Stimulated activated naive CD8-positive, alpha-beta T cell treated with anti-CD3 and anti-CD28 coated beads, Interleukin-15, Interleukin-2, amounts not matched to agents 100 ng/mL and 50 ng/mL, for 24 hours (primary cell): Measurements from ENCODE around the gene IPO4.

Experiments
- H3K27ac Mint-ChIP-seq: one replicate; pipeline ENCODE4 v1.8.0; 2021; ENCODE audit warnings: mild to moderate bottlenecking, mixed read lengths
- H3K27me3 Mint-ChIP-seq: one replicate; pipeline ENCODE4 v1.8.0; 2021; ENCODE audit warnings: mixed read lengths
- H3K36me3 Mint-ChIP-seq: one replicate; pipeline ENCODE4 v1.8.0; 2021; ENCODE audit warnings: low read depth, mixed read lengths
- H3K4me1 Mint-ChIP-seq: one replicate; pipeline ENCODE4 v1.8.0; 2021; ENCODE audit warnings: low read depth, mixed read lengths
- H3K4me3 Mint-ChIP-seq: one replicate; pipeline ENCODE4 v1.8.0; 2021; ENCODE audit warnings: mild to moderate bottlenecking, mixed read lengths
- H3K9me3 Mint-ChIP-seq: one replicate; pipeline ENCODE4 v1.8.0; 2021; ENCODE audit warnings: mixed read lengths

Gene IPO4

DNA sequence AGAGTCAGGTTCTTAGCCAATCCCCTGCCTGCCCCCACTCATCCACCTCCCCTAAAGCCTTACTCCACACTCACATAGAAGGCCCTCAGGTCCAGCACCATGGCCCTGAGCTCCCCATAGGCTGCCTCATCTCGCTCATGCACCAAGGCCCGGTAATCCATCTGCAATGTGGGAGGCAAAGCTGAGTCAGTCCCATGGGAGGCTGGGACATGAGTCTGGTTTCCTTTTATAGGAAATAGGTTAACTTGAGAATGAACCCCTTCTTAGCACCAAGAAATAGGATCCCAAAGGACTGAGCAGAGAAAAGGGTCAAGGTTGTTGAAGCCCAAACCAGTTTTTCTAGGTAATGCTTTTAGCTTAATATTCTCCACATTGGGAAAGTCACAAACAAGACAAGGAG lies 45.1 kb downstream of the IPO4 start:
- H3K27me3 Mint-ChIP-seq: no peaks in the 10 kb centered on the region
- H3K27ac Mint-ChIP-seq: peak overlapping the region; percentile 62
- H3K36me3 Mint-ChIP-seq: peaks cover 63% of the 10 kb centered on the region
- H3K4me1 Mint-ChIP-seq: peaks cover 62% of the 10 kb centered on the region
- H3K4me3 Mint-ChIP-seq: peak overlapping the region; percentile 53
- no peaks in the 10 kb centered on the region for H3K9me3 Mint-ChIP-seq

DNA sequence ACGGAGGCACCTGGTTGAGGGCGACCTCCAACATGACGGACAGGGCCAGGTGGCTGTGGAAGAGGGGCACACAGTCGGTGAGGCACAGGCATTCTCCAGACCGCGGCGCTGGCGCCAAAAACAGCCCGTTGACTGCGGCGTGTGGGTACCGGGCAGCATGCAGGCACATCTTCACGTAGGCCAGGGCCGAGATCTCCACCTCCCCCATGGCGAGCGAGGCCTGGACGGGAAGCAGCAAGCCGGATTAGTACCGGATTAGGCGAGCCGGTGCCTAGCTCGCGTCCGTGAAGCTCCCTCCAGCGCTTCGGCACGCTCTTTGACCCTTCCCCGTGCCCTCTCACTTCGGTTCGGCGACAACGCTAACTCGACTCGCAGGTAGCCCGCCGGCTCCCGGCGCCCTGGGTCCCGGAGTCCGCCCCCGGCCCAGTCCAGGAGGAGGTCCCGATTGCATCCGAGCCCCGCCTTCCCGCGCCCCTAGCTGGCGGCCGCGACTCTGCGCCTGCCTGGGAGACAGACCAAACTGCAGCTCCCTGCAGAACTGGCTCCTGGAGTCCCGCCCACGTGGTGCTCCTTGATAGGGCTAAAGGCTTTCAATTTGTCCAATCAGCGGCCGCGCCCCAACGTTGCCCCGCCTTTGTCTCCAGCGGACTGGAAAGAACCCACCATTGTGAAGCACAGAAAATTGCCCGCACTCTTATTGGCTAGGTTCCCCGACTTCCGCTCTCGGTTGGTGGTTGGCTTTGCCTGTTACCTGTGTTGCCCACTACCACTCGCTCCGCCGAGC lies 47.3 kb downstream of the IPO4 start, which contains the start of gene EMC9:
Gene EMC9, minus strand, starts transcription at position 495 of the 784 bp plus-strand sequence. Its CDS starts 287 bp downstream, at position 208.
- H3K4me1 Mint-ChIP-seq: peaks cover 77% of the 10 kb centered on the region
- peak within 1 kb of the TSS; percentile 92 for H3K27ac Mint-ChIP-seq
- peaks cover 81% of the 10 kb centered on the region for H3K36me3 Mint-ChIP-seq
- no peaks in the 10 kb centered on the region for H3K27me3 Mint-ChIP-seq
- peak within 1 kb of the TSS; percentile 98 for H3K4me3 Mint-ChIP-seq
- no peaks in the 10 kb centered on the region for H3K9me3 Mint-ChIP-seq

DNA sequence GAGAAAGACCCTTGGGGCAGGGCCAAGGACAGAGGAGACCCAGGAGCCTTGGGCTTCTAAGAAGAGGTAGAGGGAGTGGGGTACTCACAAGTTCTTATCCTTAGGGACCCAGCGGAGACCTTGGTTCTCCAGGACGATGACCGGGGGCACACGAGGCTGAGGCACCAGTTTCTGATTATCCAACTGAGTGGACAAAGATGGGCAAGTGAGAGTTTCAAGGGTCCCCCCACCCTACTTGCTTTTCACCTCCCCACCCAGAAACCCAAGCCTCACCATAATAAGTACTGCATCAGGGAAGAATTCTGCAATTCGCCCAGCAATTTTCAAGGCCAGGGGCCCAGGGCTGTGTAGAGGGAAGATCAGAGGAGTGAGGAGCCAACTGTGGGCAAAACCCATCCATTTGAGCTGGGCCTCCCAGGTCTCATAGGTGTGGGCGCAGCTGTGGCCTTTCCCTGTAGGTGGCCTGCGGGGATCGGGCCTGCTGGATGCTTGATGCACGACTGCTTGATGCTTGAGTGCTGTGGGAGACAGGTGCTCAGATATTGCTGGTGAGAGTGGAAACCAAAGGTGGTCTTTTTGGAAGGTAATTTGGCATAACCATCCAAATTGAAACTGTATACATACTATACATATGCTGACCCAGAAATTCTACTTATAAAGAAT lies 49.2 kb downstream of the IPO4 start:
- Mint-ChIP-seq H3K27me3 (no peaks in the 10 kb centered on the region), H3K9me3 (no peaks in the 10 kb centered on the region), H3K36me3 (peaks cover 62% of the 10 kb centered on the region), H3K4me3 (peak overlapping the region; percentile 98), H3K4me1 (peaks cover 67% of the 10 kb centered on the region), H3K27ac (peak overlapping the region; percentile 72)

GRCh38 chr14:24138396-24139271 lies 50.0 kb downstream of the IPO4 start:
- H3K4me1 Mint-ChIP-seq: peaks cover 62% of the 10 kb centered on the region
- H3K27ac Mint-ChIP-seq: peak overlapping the region; percentile 72
- no peaks in the 10 kb centered on the region for H3K9me3 Mint-ChIP-seq
- H3K4me3 Mint-ChIP-seq: peak overlapping the region; percentile 98
- H3K36me3 Mint-ChIP-seq: peaks cover 57% of the 10 kb centered on the region
- H3K27me3 Mint-ChIP-seq: no peaks in the 10 kb centered on the region

DNA sequence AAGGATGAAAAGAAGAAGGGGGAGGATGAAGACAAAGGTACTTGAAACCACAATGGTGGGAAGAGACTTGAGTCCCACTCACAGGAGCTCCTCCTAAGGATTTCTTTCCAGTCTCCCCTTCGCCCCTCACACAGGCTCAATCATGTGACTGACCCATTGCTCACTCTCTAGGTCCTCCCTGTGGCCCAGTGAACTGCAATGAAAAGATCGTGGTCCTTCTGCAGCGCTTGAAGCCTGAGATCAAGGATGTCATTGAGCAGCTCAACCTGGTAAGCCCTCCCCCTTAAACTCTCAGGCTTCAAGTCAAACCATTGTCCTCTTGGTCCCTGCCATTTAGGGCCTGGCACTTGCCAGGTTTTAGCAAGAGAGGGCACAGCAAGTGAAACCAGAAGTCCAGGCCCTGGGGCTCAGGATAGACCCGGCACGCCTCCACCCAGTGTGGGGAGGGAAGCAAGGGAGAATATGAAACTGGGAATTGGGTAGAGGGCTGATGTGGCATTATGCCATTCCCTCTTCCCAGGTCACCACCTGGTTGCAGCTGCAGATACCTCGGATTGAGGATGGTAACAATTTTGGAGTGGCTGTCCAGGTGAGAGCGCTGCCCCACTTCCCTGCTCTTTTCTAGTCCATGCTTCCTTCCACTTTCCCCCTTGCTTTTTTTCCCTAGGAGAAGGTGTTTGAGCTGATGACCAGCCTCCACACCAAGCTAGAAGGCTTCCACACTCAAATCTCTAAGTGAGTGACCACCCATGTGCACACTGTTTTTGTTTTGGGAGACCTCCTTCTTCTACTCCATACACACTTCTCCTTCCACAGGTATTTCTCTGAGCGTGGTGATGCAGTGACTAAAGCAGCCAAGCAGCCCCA lies 50.9 kb downstream of the IPO4 start:
- H3K36me3 Mint-ChIP-seq: peaks cover 48% of the 10 kb centered on the region
- peaks cover 58% of the 10 kb centered on the region for H3K4me1 Mint-ChIP-seq
- peak overlapping the region; percentile 95 for H3K4me3 Mint-ChIP-seq
- no peaks in the 10 kb centered on the region for H3K9me3 Mint-ChIP-seq
- H3K27me3 Mint-ChIP-seq: no peaks in the 10 kb centered on the region
- peak overlapping the region; percentile 96 for H3K27ac Mint-ChIP-seq

DNA sequence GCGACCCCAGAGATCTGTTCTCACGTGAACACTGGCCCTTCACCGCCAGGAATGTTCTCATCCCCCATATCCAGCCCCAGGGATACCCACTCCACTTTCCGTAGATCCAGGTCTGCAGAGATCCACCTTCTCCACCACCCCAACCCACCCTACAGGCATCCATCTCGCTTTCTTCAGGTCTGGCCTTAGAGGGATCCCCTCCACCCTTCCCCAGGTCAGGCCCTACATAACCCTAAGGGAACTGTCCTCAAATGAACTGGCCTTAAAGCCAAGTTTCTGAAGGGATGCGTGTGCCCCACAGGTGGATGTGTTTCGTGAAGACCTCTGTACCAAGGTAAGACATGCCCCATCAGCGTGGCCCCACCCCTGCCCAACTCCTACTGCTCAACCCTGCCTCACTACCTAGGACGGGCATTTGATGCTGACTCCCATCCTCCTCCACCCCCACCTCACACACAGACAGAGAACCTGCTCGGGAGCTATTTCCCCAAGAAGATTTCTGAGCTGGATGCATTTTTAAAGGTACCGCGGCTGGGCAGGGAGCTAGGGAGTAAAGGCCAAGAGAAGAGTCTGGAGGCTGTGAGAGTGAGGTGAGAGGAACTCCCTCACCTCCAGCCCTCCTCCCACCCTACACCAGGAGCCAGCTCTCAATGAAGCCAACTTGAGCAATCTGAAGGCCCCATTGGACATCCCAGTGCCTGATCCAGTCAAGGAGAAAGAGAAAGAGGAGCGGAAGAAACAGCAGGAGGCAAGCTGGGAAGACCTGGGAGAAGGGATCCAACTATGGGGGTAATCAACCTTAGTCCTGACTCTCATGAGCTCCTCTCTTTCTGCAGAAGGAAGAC lies 51.7 kb downstream of the IPO4 start:
- Mint-ChIP-seq H3K27me3 (no peaks in the 10 kb centered on the region), H3K9me3 (no peaks in the 10 kb centered on the region), H3K36me3 (peaks cover 44% of the 10 kb centered on the region), H3K27ac (peak overlapping the region; percentile 96), H3K4me3 (peak overlapping the region; percentile 95), H3K4me1 (peaks cover 60% of the 10 kb centered on the region)

DNA sequence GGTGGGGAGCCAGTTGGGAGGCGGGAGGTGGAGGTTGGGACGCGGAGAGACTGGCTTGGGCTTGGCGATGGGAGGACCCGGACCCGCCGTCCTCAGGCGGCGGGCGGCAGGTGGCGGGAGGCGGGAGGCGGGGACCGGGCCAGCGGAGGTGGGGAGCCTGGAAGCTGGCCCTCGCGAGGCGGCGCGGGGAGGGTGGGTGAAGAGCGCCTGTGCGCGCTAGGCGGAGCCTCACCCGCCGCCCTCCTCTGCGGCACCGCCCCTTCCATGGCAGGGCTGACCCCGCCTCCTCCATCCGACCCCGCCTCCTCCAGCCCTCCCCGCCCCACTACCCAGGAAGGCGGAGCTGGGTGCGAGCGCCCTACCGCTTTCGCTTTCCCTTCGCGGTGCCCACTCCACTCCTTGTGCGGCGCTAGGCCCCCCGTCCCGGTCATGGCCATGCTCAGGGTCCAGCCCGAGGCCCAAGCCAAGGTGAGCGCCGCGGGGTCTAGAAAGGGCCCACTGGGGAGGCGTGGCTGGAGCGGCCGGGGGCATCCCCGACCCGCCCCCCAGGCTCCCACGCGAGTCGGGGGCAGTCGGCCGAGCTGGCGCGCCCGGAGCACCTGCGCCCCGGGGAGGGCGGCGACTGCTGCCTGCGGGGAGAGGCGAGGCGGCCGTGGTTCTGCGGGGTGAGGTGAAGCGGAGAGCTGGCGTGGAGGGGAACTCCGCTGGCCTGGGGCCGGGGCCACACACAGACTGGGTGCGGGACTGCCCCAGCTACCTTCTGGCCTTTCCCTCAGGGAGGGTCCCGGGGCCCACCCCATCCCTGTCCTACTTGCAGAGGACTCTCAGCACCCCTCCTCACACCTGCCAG lies 52.6 kb downstream of the IPO4 start, which contains the start of gene PSME1:
Gene PSME1, plus strand, starts transcription at position 361 of the 850 bp plus-strand sequence. Its CDS starts 69 bp downstream, at position 430.
- H3K36me3 Mint-ChIP-seq: peaks cover 43% of the 10 kb centered on the region
- peaks cover 59% of the 10 kb centered on the region for H3K4me1 Mint-ChIP-seq
- no peaks in the 10 kb centered on the region for H3K27me3 Mint-ChIP-seq
- peak within 1 kb of the TSS; percentile 95 for H3K4me3 Mint-ChIP-seq
- H3K27ac Mint-ChIP-seq: peak within 1 kb of the TSS; percentile 96
- no peaks in the 10 kb centered on the region for H3K9me3 Mint-ChIP-seq

DNA sequence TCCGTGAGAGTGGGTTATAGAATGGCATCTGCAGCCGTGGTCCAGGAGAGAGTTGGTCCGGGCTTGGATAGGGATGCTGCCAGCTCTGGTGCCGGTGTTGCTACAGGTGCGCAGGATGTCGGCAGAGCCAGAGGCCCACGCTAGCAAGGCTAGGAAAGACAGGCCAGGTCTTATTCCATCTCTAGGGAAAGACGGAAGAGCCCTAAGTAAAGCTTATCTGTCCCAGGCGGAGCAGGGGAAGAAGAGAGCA lies 53.1 kb downstream of the IPO4 start:
- peak overlapping the region; percentile 80 for H3K27ac Mint-ChIP-seq
- peak overlapping the region; percentile 95 for H3K4me3 Mint-ChIP-seq
- peaks cover 38% of the 10 kb centered on the region for H3K36me3 Mint-ChIP-seq
- peaks cover 59% of the 10 kb centered on the region for H3K4me1 Mint-ChIP-seq
- H3K9me3 Mint-ChIP-seq: no peaks in the 10 kb centered on the region
- H3K27me3 Mint-ChIP-seq: no peaks in the 10 kb centered on the region

DNA sequence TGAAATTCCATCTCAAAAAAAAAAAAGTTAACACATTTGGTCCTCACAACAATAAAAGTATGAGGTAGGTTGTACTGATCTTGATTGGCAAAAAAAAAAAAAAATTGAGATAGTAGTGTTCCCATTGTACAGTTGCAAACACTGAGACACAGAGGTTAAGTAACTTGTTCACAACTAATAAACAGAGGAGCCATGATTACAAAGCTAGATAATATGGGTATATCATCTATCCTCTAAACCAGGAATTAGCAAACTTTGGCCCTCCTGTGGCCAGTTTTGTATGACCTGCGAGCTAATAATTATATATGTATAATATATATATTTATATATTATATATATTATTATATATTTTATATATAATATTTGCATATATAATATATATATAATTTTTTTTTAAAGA lies 54.9 kb downstream of the IPO4 start:
- Mint-ChIP-seq H3K27ac (no peak overlapping the region), H3K4me1 (peaks cover 46% of the 10 kb centered on the region), H3K9me3 (no peaks in the 10 kb centered on the region), H3K36me3 (peaks cover 23% of the 10 kb centered on the region), H3K4me3 (no peak overlapping the region), H3K27me3 (no peaks in the 10 kb centered on the region)

DNA sequence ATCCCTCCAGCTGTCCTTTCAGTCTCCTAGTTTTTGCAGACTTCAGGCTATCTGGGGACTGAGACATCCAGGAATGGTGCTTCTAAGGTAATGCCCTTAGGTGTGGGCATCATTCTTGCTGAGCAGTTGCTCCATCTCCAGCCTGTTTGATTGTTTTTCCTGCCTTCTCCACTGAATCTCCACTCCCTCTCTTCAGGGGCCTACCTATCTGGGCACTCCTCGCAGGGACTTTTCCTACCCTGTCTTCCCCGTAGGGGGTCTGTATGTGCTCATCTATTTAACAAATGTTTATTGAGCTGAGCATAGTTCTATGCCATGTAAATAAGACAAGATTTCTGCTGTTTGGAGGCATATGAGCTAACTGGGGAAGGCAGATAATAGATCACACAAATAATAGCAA lies 55.6 kb downstream of the IPO4 start:
- Mint-ChIP-seq H3K27me3 (no peaks in the 10 kb centered on the region), H3K4me3 (no peak overlapping the region), H3K36me3 (peaks cover 15% of the 10 kb centered on the region), H3K9me3 (no peaks in the 10 kb centered on the region), H3K4me1 (peaks cover 39% of the 10 kb centered on the region), H3K27ac (peak overlapping the region; percentile 82)

DNA sequence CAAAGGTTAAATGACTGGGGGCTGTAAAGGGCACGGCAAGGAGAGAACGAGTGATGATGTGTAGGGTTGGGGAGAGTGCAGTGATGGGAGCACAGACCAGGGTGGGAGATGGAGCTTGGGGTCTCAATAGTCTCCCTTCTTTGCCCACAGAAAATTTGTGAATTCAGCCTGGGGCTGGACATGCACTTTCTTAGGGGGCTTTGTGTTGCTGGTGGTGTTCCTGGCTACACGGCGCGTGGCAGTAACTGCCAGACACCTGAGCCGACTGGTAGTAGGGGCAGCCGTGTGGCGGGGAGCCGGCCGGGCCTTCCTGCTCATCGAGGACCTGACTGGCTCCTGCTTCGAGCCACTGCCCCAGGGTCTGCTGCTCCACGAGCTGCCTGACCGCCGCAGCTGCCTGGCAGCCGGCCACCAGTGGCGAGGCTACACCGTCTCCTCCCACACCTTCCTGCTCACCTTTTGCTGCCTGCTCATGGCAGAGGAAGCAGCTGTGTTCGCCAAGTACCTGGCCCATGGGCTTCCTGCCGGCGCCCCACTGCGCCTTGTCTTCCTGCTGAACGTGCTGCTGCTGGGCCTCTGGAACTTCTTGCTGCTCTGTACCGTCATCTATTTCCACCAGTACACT lies 56.4 kb downstream of the IPO4 start:
- H3K4me3 Mint-ChIP-seq: no peak overlapping the region
- H3K4me1 Mint-ChIP-seq: peaks cover 33% of the 10 kb centered on the region
- peaks cover 7% of the 10 kb centered on the region for H3K36me3 Mint-ChIP-seq
- H3K9me3 Mint-ChIP-seq: no peaks in the 10 kb centered on the region
- H3K27ac Mint-ChIP-seq: peak overlapping the region; percentile 82
- H3K27me3 Mint-ChIP-seq: no peaks in the 10 kb centered on the region

- Mint-ChIP-seq H3K4me3 (no peak overlapping the region), H3K36me3 (peaks cover under 1% of the 10 kb centered on the region), H3K4me1 (peaks cover 27% of the 10 kb centered on the region), H3K9me3 (no peaks in the 10 kb centered on the region), H3K27me3 (no peaks in the 10 kb centered on the region), H3K27ac (peak overlapping the region; percentile 81)
Observed at GRCh38 chr14:24131549-24131966, 57.1 kb downstream of the IPO4 start.
